Right renal pelvis (tissue), 4 donors: ENCODE results near the gene ZNF263. TPM values are rescaled to one million over a fixed set of nuclear protein-coding genes. Genes with fewer than 3 reads are reported as not detected.
"Not testable (repeated sequence)": the region's sequence is repeated elsewhere in the genome, so short reads cannot be mapped to it uniquely, and the experiment has no call there.

Experiments used
- DNase-seq, 4 donors: peaks; one replicate each; pipeline ENCODE4 v3.0.0-alpha.2; 2013; ENCODE audit warnings: low read depth in 4 of 4, low spot score in 3 of 4, missing footprints in 1 of 4
- polyA plus RNA-seq, 4 donors: library from polyadenylated mRNA; unstranded; fragments of 120-200 nt; gene quantifications; one replicate each; pipeline ENCODE4 v1.2.1, GENCODE V29; 2013; ENCODE audit not compliant: insufficient read length in 4 of 4

Gene ZNF263
- polyA plus RNA-seq, 4 donors: 42.7 to 52.9 (median 46.6) TPM

GRCh38 chr16:3266873-3267537 is 16.3 kb upstream of the ZNF263 start:
- DNase-seq: no peak

- no peak for DNase-seq
These were observed 15.0 kb upstream of the ZNF263 start for GRCh38 chr16:3268294-3268693.

- DNase-seq: not testable (repeated sequence)
These were observed 12.6 kb upstream of the ZNF263 start for GRCh38 chr16:3270718-3271117.

- not testable (repeated sequence) for DNase-seq
These were observed 12.0 kb upstream of the ZNF263 start for GRCh38 chr16:3271281-3271680.

GRCh38 chr16:3274490-3274889 is 8.8 kb upstream of the ZNF263 start:
- peak in 1 of 4 donors; percentile 8 for DNase-seq

- DNase-seq: no peak
These were observed 8.3 kb upstream of the ZNF263 start for GRCh38 chr16:3274947-3275346.

- no peak for DNase-seq
These were observed 6.6 kb upstream of the ZNF263 start for GRCh38 chr16:3276679-3277078.

- DNase-seq: no peak
These were observed 2.0 kb upstream of the ZNF263 start for GRCh38 chr16:3281222-3281820.

GRCh38 chr16:3282103-3282729 is 1.1 kb upstream of the ZNF263 start:
- no peak for DNase-seq

- no peak for DNase-seq
These were observed 504 bp downstream of the ZNF263 start for GRCh38 chr16:3283543-3284447.

GRCh38 chr16:3285131-3285530 is 1.8 kb downstream of the ZNF263 start:
- DNase-seq: no peak

- DNase-seq: no peak
These were observed 6.8 kb downstream of the ZNF263 start for GRCh38 chr16:3289998-3290673.

- no peak for DNase-seq
These were observed 9.3 kb downstream of the ZNF263 start for GRCh38 chr16:3292604-3293003.

- no peak for DNase-seq
These were observed 11.9 kb downstream of the ZNF263 start for GRCh38 chr16:3295209-3295608.

- DNase-seq: no peak
These were observed 12.5 kb downstream of the ZNF263 start for GRCh38 chr16:3295783-3296182.

GRCh38 chr16:3304370-3304769 is 21.1 kb downstream of the ZNF263 start:
- no peak for DNase-seq

- peak; percentile 78 to 87 (median 82) for DNase-seq
These were observed 22.1 kb downstream of the ZNF263 start, which contains the start of the genes TIGD7 and ZNF75A for GRCh38 chr16:3305109-3306068. Gene TIGD7 (minus strand): TSS chr16:3305430. CDS start chr16:3300614, 4,816 bp downstream. Gene ZNF75A (plus strand): TSS chr16:3305497. CDS start chr16:3308429, 2,932 bp downstream.

GRCh38 chr16:3306078-3306477 is 22.8 kb downstream of the ZNF263 start:
- no peak for DNase-seq

GRCh38 chr16:3311496-3311895 is 28.2 kb downstream of the ZNF263 start:
- no peak for DNase-seq
